ENCODE data around the gene ASIC2.
A peak's percentile ranks its signal among the peaks of the same experiment; 100 is the strongest.

ASIC2 gene

DNA sequence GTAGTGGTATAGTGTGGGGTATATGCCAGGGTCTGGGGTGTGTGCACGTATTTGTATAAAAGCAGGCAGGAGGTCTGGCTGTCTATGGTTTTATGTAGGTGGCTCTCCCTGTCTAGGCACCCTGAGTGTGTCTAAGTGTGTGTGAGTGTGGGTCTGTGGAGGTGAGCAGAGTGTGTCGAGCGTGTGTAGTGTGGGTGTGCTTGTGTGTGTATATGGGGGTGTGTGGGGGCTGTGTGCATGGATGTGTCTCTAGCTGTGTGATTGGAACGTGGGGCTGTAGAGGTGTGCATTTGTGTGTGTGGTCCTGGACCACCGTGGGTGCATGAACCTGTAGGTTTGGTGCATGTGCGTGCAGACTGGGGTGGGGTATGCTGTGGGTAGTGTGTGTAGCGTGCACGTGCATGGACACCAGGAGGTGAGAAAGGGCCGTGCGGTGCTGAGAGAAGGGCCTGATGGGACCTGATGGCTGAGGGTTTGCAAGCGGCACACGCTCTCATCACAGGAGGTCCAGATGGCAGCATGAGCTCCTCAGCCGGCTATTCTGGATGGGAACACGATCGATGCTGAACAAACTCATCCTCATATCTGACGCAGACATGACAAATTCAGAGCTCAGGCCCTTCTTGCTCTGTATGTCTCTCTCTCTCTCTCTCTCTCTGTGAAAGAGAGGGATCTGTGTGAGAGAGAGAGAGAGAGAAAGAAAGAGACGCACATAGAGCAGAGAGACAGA, 273.8 kb downstream of the ASIC2 start:
- H3K27ac ChIP-seq, result no peak overlapping the region
- no peak for TF ChIP-seq CTCF (conservative IDR thresholded peaks at IDR 0.05)

GRCh38 chr17:33017366-33017765, 275.7 kb downstream of the ASIC2 start:
- no peak overlapping the region for H3K27ac ChIP-seq
- TF ChIP-seq CTCF (conservative IDR thresholded peaks at IDR 0.05), result no peak

- H3K27ac ChIP-seq, result no peak overlapping the region
- no peak; the same call in 1 of the 2 replicates for TF ChIP-seq CTCF (conservative IDR thresholded peaks at IDR 0.05)
Measured at GRCh38 chr17:33016920-33017319, 276.2 kb downstream of the ASIC2 start.

DNA sequence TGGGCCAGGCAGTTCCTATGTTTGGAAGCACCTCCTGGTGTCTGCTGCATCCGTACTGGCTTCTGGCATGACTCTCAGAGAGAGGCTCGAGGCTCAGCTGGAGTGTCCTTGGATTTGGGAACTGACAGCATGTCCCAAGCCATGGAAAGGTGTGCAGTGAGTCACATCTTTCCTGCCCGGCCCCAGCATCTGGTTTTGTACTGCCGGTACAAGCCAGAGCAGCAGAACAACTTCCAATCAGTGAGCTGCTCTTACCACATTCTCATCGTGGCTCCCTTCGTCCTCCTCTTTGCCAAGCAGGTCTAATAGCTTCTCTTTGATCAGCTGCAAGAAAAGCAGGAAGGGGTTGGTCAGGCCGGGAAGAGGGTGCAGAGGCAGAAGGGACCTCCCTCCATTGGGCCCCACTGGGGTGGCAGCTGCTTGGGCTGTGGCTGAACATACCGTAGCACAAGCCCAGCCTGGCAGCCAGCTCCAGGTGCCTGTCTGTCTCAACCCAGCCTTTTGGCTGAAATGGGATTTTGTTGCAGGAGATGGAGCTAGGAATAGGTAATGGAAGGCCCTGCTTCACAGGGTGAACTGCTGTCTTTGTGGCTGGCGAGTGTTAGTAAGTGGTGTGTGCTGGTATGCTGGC, 277.3 kb downstream of the ASIC2 start:
- TF ChIP-seq CTCF (conservative IDR thresholded peaks at IDR 0.05), result no peak
- H3K27ac ChIP-seq, result peak overlapping the region; percentile 39; the same call in 1 of the 2 replicates

- H3K27ac ChIP-seq, result peak overlapping the region; percentile 39
- peak; percentile 32 for TF ChIP-seq CTCF (conservative IDR thresholded peaks at IDR 0.05)
Measured at GRCh38 chr17:33014751-33015150, 278.3 kb downstream of the ASIC2 start.

- TF ChIP-seq CTCF (conservative IDR thresholded peaks at IDR 0.05), result no peak
- H3K27ac ChIP-seq, result peak overlapping the region; percentile 39; the same call in 1 of the 2 replicates
Measured at GRCh38 chr17:33013596-33014375, 279.3 kb downstream of the ASIC2 start.

DNA sequence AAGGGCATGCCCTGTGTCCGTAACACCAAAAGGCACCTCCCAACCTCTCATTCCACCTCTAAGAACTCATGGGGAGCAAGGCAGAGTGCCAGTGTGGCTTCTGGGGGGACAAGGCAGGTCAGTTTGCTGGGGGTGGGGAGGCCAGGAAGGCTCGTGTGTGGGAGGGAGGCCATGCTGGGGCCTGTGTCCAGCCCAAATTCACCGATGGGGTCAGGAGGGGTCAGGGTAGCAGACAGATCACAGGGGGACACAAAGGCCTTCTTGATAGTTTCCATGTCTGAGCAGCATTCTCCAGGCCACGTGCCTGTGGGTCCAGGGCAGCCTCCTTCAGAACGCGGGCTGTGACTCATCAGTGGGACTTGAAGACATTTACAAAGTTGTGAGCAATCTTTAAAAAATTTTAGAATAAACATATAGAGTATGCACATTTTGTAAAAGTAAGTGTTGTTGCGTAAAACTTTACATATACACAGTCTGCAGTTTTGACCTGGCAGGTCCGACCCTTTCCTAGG, 280.5 kb downstream of the ASIC2 start:
- no peak for TF ChIP-seq CTCF (conservative IDR thresholded peaks at IDR 0.05)
- H3K27ac ChIP-seq, result no peak overlapping the region
